ENCODE data around the gene GAS7. TPM values are rescaled to one million over a fixed set of nuclear protein-coding genes. Genes with fewer than 3 reads are reported as not detected.

Gene GAS7
- total and polyA plus RNA-seq, 4 donors: 9.0 to 112 (median 46.1) TPM

DNA sequence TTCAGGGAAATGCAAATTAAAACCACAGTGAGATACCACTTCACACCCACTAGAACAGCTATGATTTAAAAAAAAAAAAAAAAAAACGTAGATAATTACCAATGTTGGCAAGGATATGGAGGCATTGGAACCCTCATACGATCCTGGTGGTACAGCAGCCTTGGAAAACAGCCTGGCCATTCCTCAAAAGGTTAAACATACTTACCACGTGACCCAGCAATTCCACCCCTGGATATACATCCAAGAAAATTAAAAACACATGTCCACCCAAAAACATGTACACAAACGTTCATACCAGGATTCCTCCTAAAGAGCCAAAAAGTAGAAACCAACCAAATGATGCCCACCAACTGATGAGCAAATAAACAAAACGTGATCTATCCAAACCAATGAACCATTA is 68.1 kb downstream of the GAS7 start:
- no peak for ATAC-seq (ENCODE audit: insufficient read depth, low FRiP score)
- 70 to 86% methylated on average over 5 of the region's 5 CpGs for WGBS, 2 donors

GRCh38 chr17:10127819-10128425 is 70.5 kb downstream of the GAS7 start:
- no peak for TF ChIP-seq CTCF (IDR thresholded peaks at IDR 0.05; ENCODE audit: control extremely low read depth, extremely low read depth)
- 31 to 55% methylated on average over 19 of the region's 19 CpGs for WGBS, 2 donors

More for the DNA sequence above, 68.1 kb downstream of the GAS7 start:
- DNase-seq: no peak
- no peak overlapping the region for H3K4me3 ChIP-seq
- H3K27me3 ChIP-seq (ENCODE audit: control insufficient read depth in 3 of 3, insufficient read depth in 3 of 3, low read length in 2 of 3): no peaks in the 10 kb centered on the region
- no peak for TF ChIP-seq CTCF (IDR thresholded peaks at IDR 0.05; ENCODE audit: control extremely low read depth, extremely low read depth)
- peaks cover 0 to 3% (median 0%) of the 10 kb centered on the region in 4 donors for H3K9me3 ChIP-seq (ENCODE audit: control insufficient read depth in 4 of 4, insufficient read depth in 3 of 4, low read length in 3 of 4)
- H3K4me1 ChIP-seq (ENCODE audit: control insufficient read depth in 5 of 5, insufficient read depth in 5 of 5, low read length in 5 of 5): peaks cover 0 to 47% (median 24%) of the 10 kb centered on the region in 5 donors
- H3K9ac ChIP-seq (ENCODE audit: insufficient read depth in 1 of 2, low read length in 2 of 2): no peak overlapping the region
- no peak overlapping the region for H3K27ac ChIP-seq (ENCODE audit: low read depth in 1 of 2, low read length in 1 of 2)
- H3K36me3 ChIP-seq (ENCODE audit: control insufficient read depth in 4 of 4, insufficient read depth in 4 of 4, low read length in 4 of 4): peaks cover 0 to 4% (median 0%) of the 10 kb centered on the region in 4 donors

DNA sequence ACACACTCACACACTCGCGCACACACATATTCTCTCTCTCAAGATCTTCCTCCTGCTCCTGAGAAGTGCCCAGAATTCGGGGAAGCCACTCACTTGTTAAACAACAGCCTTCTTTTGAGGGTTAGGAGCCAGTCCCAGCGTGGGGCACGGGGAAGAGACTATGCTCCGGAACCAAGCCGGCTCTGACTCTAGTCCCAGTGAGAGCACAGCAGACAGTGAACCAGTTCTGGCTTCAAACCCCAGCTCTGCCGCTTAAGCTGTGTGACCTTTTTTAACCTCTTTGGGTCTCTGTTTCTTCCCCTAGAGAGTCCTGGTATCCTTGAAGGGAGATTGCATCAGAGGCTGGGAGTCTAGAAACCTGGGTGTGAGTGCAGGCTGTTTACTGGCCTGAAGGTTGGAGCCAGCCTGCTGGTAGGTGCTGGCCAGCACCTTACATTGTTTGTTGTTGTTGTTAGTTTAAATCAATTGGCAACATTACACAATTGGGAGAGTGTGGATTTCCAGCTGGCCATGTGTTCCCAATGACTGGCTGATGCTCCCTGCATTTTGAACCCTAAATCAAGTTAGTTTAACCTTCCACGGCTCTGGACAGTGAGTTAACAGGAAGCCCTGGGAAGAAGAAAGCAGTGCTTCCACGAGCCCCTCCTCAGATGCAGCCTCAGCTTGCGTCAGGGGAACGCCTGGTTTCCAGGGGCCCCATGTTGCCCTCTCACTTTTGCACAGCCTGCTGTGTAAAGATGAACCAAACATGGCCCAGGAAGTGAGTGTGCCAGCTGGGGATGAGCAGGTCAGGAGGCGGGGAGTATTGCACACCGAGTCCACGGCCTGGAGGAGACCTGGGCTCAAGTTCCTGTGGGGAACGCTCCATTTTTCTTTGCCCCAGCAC is 71.5 kb downstream of the GAS7 start:
- Histone ChIP-seq H3K36me3 (ENCODE audit: control insufficient read depth in 4 of 4, insufficient read depth in 4 of 4, low read length in 4 of 4) (peaks cover 0 to 1% (median 0%) of the 10 kb centered on the region in 4 donors), H3K27ac (ENCODE audit: low read depth in 1 of 2, low read length in 1 of 2) (peak overlapping the region; percentile 49 to 59), H3K4me1 (ENCODE audit: control insufficient read depth in 5 of 5, insufficient read depth in 5 of 5, low read length in 5 of 5) (peaks cover 0 to 74% (median 32%) of the 10 kb centered on the region in 5 donors), H3K4me3 (no peak overlapping the region), H3K9me3 (ENCODE audit: control insufficient read depth in 4 of 4, insufficient read depth in 3 of 4, low read length in 3 of 4) (peaks cover 0 to 3% (median 0%) of the 10 kb centered on the region in 4 donors), H3K9ac (ENCODE audit: insufficient read depth in 1 of 2, low read length in 2 of 2) (peak overlapping the region in 1 of 2 donors; percentile 43), H3K27me3 (ENCODE audit: control insufficient read depth in 3 of 3, insufficient read depth in 3 of 3, low read length in 2 of 3) (no peaks in the 10 kb centered on the region)
- ATAC-seq (ENCODE audit: insufficient read depth, low FRiP score) (no peak), DNase-seq (peak; percentile 72 to 75 (median 73))
- TF ChIP-seq CTCF (IDR thresholded peaks at IDR 0.05; ENCODE audit: control extremely low read depth, extremely low read depth): no peak
- 45 to 46% methylated on average over 16 of the region's 16 CpGs for WGBS, 2 donors

More at GRCh38 chr17:10127819-10128425, 70.5 kb downstream of the GAS7 start:
- H3K4me1 ChIP-seq (ENCODE audit: control insufficient read depth in 5 of 5, insufficient read depth in 5 of 5, low read length in 5 of 5): peaks cover 0 to 68% (median 28%) of the 10 kb centered on the region in 5 donors
- peak; percentile 92 to 96 (median 92) for DNase-seq
- peaks cover 0 to 4% (median 0%) of the 10 kb centered on the region in 4 donors for H3K36me3 ChIP-seq (ENCODE audit: control insufficient read depth in 4 of 4, insufficient read depth in 4 of 4, low read length in 4 of 4)
- peak; percentile 64 for ATAC-seq (ENCODE audit: insufficient read depth, low FRiP score)
- no peaks in the 10 kb centered on the region for H3K27me3 ChIP-seq (ENCODE audit: control insufficient read depth in 3 of 3, insufficient read depth in 3 of 3, low read length in 2 of 3)
- H3K4me3 ChIP-seq: no peak overlapping the region
- peak overlapping the region in 1 of 2 donors; percentile 87 for H3K9ac ChIP-seq (ENCODE audit: insufficient read depth in 1 of 2, low read length in 2 of 2)
- peak overlapping the region; percentile 17 to 59 for H3K27ac ChIP-seq (ENCODE audit: low read depth in 1 of 2, low read length in 1 of 2)
- H3K9me3 ChIP-seq (ENCODE audit: control insufficient read depth in 4 of 4, insufficient read depth in 3 of 4, low read length in 3 of 4): peaks cover 0 to 3% (median 0%) of the 10 kb centered on the region in 4 donors
